Daoy (cell line): ENCODE data around the gene AHDC1. TPM values are rescaled to one million over a fixed set of nuclear protein-coding genes. Genes with fewer than 3 reads are reported as not detected.

ENCODE experiments used
- DNase-seq: peaks from one replicate; pipeline ENCODE4 v3.0.0-alpha.2; 2015; ENCODE audit warnings: low read depth
- total RNA-seq: library from RNA; depleted of rRNA; stranded (reverse); fragments of >200 nt; shearing (Covaris generic); gene quantifications from 2 replicates; pipeline ENCODE4 v1.2.3, GENCODE V29; 2014

AHDC1 gene
- total RNA-seq, 1 experiment from 2014 or later, result 4.7 TPM

- DNase-seq, result no peak
Observed at GRCh38 chr1:27576806-27577227, 27.1 kb downstream of the AHDC1 start.

DNA sequence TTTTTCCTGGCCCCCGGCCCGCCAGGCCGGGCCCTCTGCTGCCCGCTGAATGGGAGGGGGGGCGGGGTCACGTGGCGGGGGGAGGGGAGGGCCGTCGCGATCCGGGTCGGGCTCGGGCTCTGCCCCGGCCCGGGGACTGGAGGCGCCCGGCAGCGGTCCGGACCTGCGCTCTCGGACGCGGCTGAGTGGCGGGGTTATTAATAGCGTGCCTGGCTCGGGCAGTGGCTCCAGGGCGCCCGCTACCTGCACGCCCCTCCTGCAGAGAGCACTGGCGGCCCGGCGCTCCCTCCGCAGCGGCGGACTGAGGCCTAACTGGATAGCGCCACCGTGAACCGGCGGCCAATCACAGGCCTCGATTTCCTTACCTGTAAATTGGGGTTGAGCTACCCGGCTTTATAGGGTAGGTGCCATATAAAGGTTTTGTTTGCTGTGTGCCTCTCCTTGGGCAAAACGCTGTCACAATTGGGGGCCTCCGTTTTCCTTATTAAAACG lies 28.1 kb downstream of the AHDC1 start:
- peak; percentile 73 for DNase-seq

- peak; percentile 88 for DNase-seq
Observed at GRCh38 chr1:27574871-27575831, 28.8 kb downstream of the AHDC1 start.

- DNase-seq, result no peak
Observed at GRCh38 chr1:27574001-27574781, 29.8 kb downstream of the AHDC1 start.

DNA sequence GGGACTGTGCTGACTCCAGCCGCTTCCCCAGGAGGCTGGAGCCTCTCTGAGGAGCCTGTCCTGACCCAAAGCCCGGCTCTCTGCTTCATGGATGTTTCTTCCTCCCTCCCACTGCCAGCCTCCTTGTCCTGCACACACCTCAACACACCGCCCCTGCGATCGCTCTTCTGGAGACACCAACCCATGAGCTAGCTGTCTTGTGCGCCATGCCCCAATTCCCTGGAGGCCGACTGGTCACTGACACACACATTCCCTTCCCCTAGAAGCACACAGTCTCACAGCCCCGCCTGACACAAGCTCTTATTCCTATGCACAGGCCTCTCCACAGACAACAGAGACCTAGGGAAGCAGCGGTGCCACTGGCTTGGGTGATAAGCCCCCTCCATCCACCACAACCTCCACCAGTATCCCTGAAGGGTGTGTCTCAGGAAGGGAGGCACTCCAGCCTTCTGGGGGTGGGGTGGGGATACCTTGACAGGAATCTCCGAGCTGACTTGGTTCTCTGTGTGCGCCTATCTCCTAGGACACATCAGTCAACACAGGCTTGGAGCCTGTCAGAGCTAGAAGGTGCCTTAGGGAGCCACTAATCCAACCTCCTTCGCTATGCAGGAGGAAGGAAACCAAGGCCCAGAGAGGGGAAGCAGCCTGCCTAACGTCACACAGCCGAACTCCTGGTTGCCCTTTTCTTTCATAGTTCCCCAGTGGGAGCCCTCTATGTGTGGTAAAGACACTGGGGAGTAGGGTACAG lies 31.1 kb downstream of the AHDC1 start:
- DNase-seq, result peak; percentile 60

GRCh38 chr1:27572019-27572678 lies 31.8 kb downstream of the AHDC1 start:
- DNase-seq, result no peak

GRCh38 chr1:27571439-27572018 lies 32.4 kb downstream of the AHDC1 start:
- DNase-seq, result no peak

- no peak for DNase-seq
Observed at GRCh38 chr1:27570784-27571183, 33.2 kb downstream of the AHDC1 start.

GRCh38 chr1:27570356-27570755 lies 33.6 kb downstream of the AHDC1 start:
- DNase-seq, result no peak

DNA sequence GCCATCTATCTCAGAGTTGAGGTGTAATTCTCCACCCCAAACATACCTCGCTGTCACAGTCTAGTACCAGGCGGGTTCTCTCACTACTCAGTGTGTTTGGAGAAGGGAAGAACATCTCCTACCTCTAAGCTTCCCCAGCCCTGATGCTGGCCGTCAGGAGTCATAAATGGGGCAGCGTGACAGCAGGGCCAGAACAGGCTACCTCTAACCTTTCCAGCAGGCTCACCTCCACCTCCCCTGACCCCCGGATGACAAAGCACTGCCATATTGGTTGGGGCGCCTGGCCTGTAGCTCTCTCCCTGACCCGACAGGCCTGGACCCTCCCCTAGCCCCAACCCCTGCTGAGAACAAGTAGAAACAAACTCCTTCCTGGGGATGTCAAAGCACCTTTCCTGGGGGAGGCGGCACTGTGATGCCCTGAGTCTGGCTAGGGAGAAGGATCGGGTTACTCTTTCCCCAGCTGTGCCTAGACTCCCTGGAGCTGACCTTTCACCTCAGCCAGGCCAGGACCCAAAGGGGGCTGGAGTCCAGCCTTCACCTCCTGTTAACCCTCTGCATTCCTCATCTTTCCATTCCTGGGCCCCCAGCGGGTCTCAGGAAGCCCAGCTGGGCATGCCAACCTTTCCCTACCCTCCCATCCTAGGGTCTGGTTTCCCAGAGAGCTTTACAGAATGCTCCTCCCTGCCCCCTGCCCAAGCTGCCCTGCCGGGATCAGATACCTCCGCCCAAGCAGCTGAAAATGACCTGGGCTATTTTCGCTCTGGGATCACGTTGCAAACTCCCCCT lies 34.2 kb downstream of the AHDC1 start:
- no peak for DNase-seq

- no peak for DNase-seq
Observed at GRCh38 chr1:27569088-27569460, 34.9 kb downstream of the AHDC1 start.

DNA sequence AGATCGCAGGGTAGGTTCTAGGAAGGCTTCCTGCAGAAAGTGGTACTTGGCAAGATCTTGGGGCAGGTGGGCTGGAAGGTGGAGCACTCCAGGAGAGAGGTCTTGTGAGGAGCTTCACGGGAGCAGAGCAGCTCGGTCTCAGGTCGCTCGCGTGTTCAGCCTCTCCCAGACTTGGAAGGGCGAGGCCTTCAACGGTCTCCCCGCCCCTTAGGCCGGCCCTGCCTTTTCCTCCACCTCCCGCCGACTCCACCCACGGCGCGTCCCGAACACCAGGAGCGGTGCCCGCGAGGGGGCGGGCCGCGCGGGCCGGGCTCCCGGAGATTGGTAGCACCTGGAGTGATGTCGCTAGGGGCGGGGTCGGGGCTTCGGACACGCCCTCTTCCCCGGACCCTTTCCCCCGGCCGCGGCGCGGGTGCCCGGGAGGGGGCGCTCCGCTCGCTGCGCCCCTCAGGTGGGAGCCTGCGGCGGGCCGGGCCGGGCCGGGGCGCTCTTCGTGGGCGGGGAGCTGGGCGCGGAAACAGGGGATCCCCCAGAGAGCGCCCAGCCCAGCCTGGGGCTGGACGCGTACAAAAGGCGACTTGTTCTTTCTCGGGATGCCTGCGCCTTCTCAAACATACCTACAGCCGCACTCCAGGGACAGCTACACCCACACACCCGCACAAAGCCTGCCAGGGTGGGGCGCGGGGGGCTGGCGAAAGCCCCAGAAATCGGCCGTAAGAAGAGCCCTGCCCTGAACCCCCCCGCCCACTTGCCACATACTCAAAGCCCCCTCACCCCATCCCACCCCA lies 35.5 kb downstream of the AHDC1 start:
- peak; percentile 97 for DNase-seq

GRCh38 chr1:27567971-27568299 lies 36.0 kb downstream of the AHDC1 start:
- no peak for DNase-seq

DNA sequence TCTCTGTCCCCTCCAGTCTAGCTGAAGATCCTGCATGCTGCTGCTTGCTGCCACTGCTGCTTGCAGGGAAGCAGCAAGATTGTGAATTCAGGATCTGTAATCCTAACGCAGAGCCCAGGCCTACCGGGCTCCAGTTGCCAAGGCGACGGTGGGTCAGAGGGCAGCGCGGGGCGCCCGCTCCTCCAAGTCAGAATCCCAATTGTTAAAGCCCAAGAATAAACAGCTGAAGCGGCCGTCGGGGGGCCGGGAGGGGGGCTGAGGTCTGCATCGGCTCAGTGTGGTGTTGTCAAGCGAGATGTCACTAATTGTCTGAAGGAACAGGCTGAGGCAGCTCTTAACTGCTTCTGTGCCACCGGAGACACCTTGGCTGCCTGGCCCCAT lies 36.8 kb downstream of the AHDC1 start:
- no peak for DNase-seq

GRCh38 chr1:27566462-27567145 lies 37.3 kb downstream of the AHDC1 start:
- DNase-seq, result no peak

- no peak for DNase-seq
Observed at GRCh38 chr1:27564710-27565649, 39.0 kb downstream of the AHDC1 start.

DNA sequence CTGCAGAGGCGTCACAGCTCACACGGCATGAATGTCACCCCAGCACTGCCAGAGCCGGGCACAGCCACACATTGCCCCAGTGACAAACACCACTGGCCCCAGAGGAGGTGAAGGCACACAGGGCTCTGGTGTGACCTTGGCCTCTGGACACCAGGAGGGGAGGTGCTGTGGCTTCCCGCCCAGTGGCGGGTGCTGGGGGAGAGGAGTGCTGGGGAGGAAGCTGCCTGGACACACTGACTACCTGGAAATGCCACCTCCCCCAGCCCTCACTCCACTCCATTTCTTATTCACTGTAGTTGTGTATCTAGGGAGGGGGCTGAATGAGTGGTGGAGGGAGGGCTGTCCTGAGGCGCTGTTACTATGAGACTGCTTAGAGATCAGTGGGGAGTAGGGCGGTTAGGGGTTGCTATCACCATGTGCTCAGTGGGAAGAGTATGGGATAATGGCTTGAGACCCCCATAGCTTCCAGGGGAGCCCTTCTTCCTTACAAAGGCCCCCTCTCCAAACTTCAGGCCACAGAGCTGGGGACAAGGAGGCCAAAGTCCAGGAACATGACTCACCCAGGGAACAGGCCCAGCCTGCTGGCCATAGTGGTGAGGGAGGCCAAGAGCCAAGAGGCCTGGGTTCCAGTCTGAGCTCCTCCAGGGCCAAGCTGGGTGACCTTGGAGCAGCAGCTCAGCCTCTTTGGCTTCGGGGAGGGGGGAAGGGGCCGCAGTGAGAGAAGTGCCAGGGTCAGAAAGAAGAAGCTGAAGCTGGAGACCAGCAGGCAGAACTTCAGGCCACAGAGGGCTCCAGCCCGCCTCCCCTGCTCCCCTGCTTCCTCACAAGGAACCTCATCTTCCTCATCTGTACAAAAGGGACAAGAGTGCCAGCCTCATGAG lies 40.1 kb downstream of the AHDC1 start:
- no peak for DNase-seq
